ENCODE measurements around the gene EFCAB6.

EFCAB6 gene

DNA sequence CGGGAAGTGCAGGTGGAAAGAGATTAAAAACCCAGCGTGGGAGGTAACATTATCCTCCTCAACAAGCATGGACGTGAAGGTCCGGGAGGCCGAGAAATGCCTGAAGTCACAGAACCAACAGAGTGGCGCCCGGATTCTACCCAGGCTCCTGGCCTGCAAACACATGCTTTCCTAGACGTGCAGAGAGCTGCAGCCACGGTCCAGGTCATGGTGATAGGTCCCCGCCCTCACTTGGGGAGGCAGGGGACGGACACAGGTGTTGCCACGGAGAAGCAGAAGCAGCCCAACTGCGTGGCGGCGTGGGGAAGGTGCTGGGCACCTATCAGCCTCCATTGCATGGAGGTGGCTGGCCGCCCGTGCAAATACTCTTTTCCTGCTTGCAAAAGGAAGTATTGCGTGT is 251.5 kb downstream of the EFCAB6 start:
- no peak overlapping the region for H3K27ac ChIP-seq (ENCODE audit: low read depth, low read length)
- no peak overlapping the region for H3K9ac ChIP-seq (ENCODE audit: low read length)
- no peaks in the 10 kb centered on the region for H3K36me3 ChIP-seq (ENCODE audit: insufficient read depth, low read length)
- no peaks in the 10 kb centered on the region for H3K4me1 ChIP-seq (ENCODE audit: insufficient read depth, low read length)
- peaks cover 4% of the 10 kb centered on the region for H3K9me3 ChIP-seq (ENCODE audit: low read length)
- H3K4me3 ChIP-seq (ENCODE audit: low read depth in 1 of 2, low read length in 2 of 2), result no peak overlapping the region
- H3K27me3 ChIP-seq (ENCODE audit: control insufficient read depth in 1 of 2, insufficient read depth in 2 of 2, low read length in 2 of 2), result no peaks in the 10 kb centered on the region

DNA sequence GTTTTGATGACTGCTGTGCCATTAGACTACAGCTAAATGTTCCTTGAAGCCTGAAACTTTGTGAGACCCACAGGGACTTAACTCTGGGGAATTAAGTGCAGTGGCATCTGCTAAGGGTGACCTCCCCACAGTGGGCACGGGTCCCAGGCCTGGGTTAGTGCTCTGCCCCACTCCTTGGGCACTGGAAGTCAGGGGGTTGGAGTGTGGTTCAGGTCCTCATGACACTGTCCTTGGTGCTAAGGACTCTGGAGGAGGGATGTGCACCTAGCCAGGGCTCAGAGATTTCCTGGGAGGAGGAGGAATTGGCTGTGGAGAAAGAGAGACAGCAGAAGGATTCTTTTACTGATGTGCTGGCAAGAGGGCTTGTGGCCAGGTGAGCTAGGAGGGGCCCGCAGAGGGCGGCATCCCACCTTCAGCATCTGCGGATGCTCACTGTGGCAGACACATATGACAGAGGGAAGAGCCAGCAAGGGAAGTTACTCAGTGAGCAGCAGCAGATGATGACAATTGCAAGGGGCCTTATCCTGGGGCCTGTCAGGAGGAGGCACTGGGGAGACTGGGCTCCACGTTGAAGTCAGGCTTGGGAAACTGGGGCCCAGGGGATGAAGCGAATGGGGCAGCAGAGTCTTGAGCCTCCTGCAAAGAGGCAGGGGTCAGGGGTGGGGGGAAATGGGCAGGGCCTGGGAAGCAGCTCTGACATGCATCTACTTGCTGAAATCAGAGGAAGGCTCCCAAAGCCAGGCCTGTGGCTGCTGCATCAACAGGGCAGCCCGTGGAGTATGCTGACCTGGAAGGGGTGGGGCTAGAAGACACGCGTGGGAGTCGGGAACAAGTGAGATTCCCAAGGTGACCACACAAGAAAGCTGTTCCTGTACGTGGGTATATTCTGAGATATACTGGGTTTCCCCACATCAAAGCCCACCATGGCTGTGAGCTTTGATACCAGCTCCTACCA is 256.3 kb downstream of the EFCAB6 start:
- Histone ChIP-seq H3K9me3 (ENCODE audit: low read length) (peaks cover 4% of the 10 kb centered on the region), H3K9ac (ENCODE audit: low read length) (no peak overlapping the region), H3K36me3 (ENCODE audit: insufficient read depth, low read length) (no peaks in the 10 kb centered on the region), H3K27me3 (ENCODE audit: control insufficient read depth in 1 of 2, insufficient read depth in 2 of 2, low read length in 2 of 2) (no peaks in the 10 kb centered on the region), H3K27ac (ENCODE audit: low read depth, low read length) (no peak overlapping the region), H3K4me1 (ENCODE audit: insufficient read depth, low read length) (no peaks in the 10 kb centered on the region), H3K4me3 (ENCODE audit: low read depth in 1 of 2, low read length in 2 of 2) (no peak overlapping the region)

DNA sequence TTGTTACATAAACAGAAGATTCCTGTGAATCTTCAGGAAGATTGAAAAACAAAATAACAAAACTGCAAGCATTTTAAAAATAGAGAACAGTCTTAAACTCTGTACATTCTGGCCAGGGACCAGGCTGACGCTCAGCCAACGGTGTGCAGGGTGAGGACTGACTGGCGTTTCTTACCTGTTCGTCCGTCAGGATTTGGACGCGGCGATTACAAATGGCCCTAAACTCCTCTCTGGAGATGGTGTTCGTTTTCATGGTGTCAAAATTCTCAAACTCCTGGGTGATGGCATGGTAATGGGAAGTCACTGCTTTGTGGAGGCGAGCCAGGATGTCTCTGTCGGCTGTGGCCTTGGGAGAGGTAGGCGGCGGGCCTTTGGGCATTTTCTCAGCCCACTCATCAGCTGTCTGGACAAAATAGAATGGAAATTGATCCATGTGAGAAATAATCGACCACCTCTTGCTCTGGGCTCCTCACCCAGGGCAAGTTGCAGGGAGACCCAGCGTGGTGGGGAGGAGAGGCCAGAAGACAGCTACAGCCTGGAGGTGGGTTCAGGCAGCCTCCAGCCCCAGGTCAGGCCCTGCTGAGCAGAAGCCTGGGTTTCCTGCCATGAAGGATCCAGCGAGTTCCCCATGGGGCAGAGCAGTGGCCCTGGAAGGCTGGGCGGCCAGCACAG is 257.3 kb downstream of the EFCAB6 start:
- Histone ChIP-seq H3K27ac (ENCODE audit: low read depth, low read length) (no peak overlapping the region), H3K27me3 (ENCODE audit: control insufficient read depth in 1 of 2, insufficient read depth in 2 of 2, low read length in 2 of 2) (no peaks in the 10 kb centered on the region), H3K4me1 (ENCODE audit: insufficient read depth, low read length) (no peaks in the 10 kb centered on the region), H3K9ac (ENCODE audit: low read length) (no peak overlapping the region), H3K9me3 (ENCODE audit: low read length) (peaks cover 4% of the 10 kb centered on the region), H3K4me3 (ENCODE audit: low read depth in 1 of 2, low read length in 2 of 2) (no peak overlapping the region), H3K36me3 (ENCODE audit: insufficient read depth, low read length) (no peaks in the 10 kb centered on the region)

DNA sequence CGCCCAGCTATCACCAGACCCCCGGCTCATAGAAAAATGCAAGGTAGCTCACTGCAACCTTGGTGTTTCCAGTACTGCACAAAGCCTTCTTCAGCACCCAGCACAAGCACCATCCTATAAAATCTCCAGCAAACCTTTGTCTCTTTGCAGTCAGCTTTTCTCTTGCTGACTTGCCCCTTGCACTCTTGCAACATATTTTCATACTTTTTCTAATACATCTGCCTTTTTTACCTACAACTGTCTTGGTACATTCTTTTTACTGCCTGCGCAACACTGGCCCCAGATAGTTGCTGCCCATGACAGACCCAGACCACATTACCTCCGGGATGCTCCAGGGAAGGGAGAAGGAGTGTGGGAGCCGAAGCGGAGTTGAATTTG is 257.9 kb downstream of the EFCAB6 start:
- H3K27ac ChIP-seq (ENCODE audit: low read depth, low read length), result no peak overlapping the region
- H3K9me3 ChIP-seq (ENCODE audit: low read length), result peaks cover 4% of the 10 kb centered on the region
- no peaks in the 10 kb centered on the region for H3K27me3 ChIP-seq (ENCODE audit: control insufficient read depth in 1 of 2, insufficient read depth in 2 of 2, low read length in 2 of 2)
- H3K9ac ChIP-seq (ENCODE audit: low read length), result no peak overlapping the region
- no peaks in the 10 kb centered on the region for H3K4me1 ChIP-seq (ENCODE audit: insufficient read depth, low read length)
- no peak overlapping the region for H3K4me3 ChIP-seq (ENCODE audit: low read depth in 1 of 2, low read length in 2 of 2)
- no peaks in the 10 kb centered on the region for H3K36me3 ChIP-seq (ENCODE audit: insufficient read depth, low read length)

DNA sequence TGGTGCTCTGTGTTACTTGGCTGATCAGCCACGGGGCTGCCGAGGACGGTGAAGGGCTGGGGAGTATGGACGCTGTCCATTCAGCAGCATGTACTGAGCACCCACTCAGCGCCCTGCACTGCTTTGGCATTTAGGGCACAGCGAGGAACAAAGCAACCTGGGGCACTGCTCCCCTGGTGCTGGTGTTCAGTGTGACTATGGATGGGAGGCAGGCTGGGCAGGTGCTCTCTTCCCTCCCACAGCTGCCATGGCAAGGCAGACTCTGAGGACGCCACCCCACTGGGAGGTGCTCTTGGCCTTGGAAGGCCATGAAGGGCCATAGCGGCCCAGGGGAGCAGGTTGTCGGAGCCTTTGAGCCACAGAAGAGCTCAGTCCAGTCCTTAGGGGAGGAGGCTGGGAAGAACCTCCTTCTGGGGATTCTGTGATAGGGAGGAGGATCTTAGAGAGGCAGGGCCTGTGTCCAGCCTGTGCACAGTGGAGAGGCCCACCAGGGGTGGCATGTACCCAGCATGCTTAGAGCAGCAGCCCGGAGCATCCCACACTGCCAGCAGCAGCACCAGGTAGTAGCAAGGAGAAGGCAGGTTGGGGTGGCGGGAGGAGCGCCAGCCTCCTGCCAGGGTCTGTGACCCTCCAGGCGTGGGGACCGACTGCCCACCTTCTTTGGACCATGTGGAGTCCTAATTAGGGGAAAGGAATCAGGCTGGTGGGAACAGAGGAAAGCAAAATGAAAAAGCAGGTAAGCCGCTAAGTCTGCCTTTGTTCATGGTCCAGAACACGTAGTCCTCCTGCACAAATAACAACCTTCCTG is 258.4 kb downstream of the EFCAB6 start:
- no peaks in the 10 kb centered on the region for H3K36me3 ChIP-seq (ENCODE audit: insufficient read depth, low read length)
- H3K27ac ChIP-seq (ENCODE audit: low read depth, low read length), result no peak overlapping the region
- H3K27me3 ChIP-seq (ENCODE audit: control insufficient read depth in 1 of 2, insufficient read depth in 2 of 2, low read length in 2 of 2), result no peaks in the 10 kb centered on the region
- H3K9me3 ChIP-seq (ENCODE audit: low read length), result peaks cover 4% of the 10 kb centered on the region
- no peak overlapping the region for H3K4me3 ChIP-seq (ENCODE audit: low read depth in 1 of 2, low read length in 2 of 2)
- H3K9ac ChIP-seq (ENCODE audit: low read length), result no peak overlapping the region
- no peaks in the 10 kb centered on the region for H3K4me1 ChIP-seq (ENCODE audit: insufficient read depth, low read length)

DNA sequence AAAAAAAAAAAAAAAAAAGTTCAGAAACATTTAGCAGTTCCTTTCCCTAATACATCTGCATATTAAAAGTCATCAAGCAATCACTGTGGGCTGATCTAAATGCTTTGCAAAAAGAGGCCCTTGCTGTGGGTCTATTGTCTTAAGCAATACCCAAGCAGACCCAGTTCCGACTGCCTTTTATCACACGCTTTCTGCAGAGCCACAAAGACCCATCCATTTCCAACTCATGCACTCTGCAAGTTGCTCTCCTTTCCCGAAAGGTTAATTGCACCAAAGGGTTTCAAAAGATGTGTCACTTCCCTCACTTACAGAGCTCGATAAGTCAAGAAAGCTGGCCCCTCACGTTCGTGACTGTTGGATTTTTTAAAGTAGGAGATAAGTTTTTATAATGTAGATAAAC is 261.4 kb downstream of the EFCAB6 start:
- Histone ChIP-seq H3K9me3 (ENCODE audit: low read length) (no peaks in the 10 kb centered on the region), H3K4me1 (ENCODE audit: insufficient read depth, low read length) (no peaks in the 10 kb centered on the region), H3K4me3 (ENCODE audit: low read depth in 1 of 2, low read length in 2 of 2) (no peak overlapping the region), H3K36me3 (ENCODE audit: insufficient read depth, low read length) (no peaks in the 10 kb centered on the region), H3K9ac (ENCODE audit: low read length) (no peak overlapping the region), H3K27ac (ENCODE audit: low read depth, low read length) (no peak overlapping the region), H3K27me3 (ENCODE audit: control insufficient read depth in 1 of 2, insufficient read depth in 2 of 2, low read length in 2 of 2) (no peaks in the 10 kb centered on the region)

DNA sequence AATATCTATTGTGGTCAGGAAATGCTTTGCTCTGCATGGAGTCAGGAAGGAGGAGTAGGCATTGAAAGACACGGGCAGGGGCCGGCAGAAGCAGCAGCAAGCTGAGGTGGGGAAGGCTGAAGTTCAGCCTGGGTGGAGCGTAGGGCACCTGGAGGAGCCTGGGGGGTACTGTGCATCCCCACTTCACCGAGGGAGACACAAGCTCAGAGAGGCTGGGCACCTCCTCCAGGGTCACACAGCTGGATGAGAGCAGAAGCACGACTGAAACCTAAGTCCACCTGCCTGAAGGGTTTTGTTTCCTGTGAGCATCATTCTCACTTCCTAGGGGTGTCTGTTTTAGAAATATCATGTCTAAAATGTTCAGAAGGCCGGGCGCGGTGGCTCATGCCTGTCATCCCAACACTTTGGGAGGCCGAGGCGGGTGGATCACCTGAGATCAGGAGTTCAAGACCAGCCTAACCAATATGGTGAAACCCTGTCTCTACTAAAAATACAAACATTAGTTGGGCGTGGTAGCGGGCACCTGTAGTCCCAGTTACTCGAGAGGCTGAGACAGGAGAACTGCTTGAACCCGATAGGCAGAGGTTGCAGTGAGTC is 262.0 kb downstream of the EFCAB6 start:
- Histone ChIP-seq H3K27ac (ENCODE audit: low read depth, low read length) (no peak overlapping the region), H3K4me1 (ENCODE audit: insufficient read depth, low read length) (no peaks in the 10 kb centered on the region), H3K9ac (ENCODE audit: low read length) (no peak overlapping the region), H3K36me3 (ENCODE audit: insufficient read depth, low read length) (no peaks in the 10 kb centered on the region), H3K27me3 (ENCODE audit: control insufficient read depth in 1 of 2, insufficient read depth in 2 of 2, low read length in 2 of 2) (no peaks in the 10 kb centered on the region), H3K9me3 (ENCODE audit: low read length) (no peaks in the 10 kb centered on the region), H3K4me3 (ENCODE audit: low read depth in 1 of 2, low read length in 2 of 2) (no peak overlapping the region)

DNA sequence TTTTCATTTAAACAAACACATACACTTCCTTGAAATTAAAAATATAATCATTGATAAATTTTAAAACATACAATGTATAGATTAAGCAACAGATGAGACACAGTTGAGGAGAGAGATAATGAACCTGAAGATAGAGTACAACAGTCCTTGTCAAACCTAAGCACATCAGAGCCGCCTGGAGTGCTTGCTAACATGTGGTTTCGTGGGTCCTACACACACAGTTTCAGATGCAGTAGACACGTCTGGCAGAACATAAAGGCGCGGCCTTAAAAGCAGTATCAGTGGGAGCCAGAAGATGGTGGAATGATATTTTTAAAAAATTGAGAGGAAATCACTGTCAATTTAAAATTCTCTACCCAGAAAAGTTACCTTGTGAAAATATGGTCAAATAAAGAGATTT is 265.9 kb downstream of the EFCAB6 start:
- Histone ChIP-seq H3K27ac (ENCODE audit: low read depth, low read length) (no peak overlapping the region), H3K4me3 (ENCODE audit: low read depth in 1 of 2, low read length in 2 of 2) (no peak overlapping the region), H3K9ac (ENCODE audit: low read length) (no peak overlapping the region), H3K9me3 (ENCODE audit: low read length) (no peaks in the 10 kb centered on the region), H3K36me3 (ENCODE audit: insufficient read depth, low read length) (no peaks in the 10 kb centered on the region), H3K4me1 (ENCODE audit: insufficient read depth, low read length) (no peaks in the 10 kb centered on the region), H3K27me3 (ENCODE audit: control insufficient read depth in 1 of 2, insufficient read depth in 2 of 2, low read length in 2 of 2) (no peaks in the 10 kb centered on the region)

DNA sequence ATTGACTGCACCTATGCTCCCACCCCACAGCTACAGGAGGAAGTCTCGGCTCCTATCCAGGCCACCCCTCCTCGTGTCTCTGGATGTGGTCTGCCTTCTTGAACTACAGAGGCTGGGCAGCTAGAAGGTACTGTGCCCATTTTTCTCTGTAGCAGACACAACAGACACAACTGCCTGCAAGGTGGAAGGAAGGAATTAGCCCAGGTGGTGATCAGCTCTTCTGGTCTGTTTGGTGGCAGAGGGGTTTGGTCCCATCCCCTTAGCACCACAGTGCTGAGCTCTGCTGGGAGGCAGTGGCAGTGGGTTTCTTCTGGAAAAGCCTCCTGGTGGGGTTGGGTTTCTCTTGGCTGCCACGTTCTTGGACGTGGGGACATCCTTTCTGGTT is 267.8 kb downstream of the EFCAB6 start:
- no peak overlapping the region for H3K9ac ChIP-seq (ENCODE audit: low read length)
- H3K36me3 ChIP-seq (ENCODE audit: insufficient read depth, low read length), result no peaks in the 10 kb centered on the region
- no peaks in the 10 kb centered on the region for H3K27me3 ChIP-seq (ENCODE audit: control insufficient read depth in 1 of 2, insufficient read depth in 2 of 2, low read length in 2 of 2)
- H3K4me1 ChIP-seq (ENCODE audit: insufficient read depth, low read length), result no peaks in the 10 kb centered on the region
- no peak overlapping the region for H3K27ac ChIP-seq (ENCODE audit: low read depth, low read length)
- H3K4me3 ChIP-seq (ENCODE audit: low read depth in 1 of 2, low read length in 2 of 2), result no peak overlapping the region
- no peaks in the 10 kb centered on the region for H3K9me3 ChIP-seq (ENCODE audit: low read length)

DNA sequence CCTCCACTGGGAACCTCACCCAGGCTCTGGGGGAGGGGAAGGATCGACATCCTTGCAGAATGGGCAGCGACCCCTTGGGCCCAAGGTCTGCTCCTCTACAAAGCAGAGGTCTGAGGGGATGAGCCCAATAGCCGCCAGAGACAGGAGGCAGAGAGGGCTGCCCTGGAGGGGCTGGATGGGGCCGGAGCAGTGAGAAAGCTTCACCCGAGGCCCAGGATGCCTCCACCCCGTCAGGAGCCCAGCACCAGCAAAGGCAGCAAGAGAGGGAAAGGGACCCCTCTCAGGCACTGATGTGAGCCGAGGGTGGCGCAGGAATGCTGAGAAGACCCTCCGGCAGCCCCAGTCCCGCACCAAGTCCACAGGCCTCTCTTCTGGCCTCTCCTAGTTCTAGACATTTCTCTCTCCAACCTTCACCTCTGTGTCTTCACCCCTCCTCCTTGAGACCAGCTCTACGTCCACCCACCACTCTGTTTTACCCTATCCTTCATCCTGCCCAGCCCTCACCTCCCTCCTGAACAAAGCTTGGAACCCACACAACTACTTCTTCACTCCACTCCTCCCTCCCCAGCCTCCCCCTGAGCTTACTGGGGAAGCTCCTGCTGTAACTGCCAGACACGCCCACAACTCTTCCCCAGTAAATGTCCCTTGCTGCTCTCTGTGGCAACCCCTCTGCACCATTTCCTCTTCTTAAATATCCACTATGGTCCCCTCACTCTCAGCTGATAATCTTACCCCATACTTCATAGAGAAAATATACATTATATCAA is 268.4 kb downstream of the EFCAB6 start:
- Histone ChIP-seq H3K9me3 (ENCODE audit: low read length) (no peaks in the 10 kb centered on the region), H3K4me1 (ENCODE audit: insufficient read depth, low read length) (no peaks in the 10 kb centered on the region), H3K27ac (ENCODE audit: low read depth, low read length) (no peak overlapping the region)

More for the DNA sequence above, 268.4 kb downstream of the EFCAB6 start:
- H3K36me3 ChIP-seq (ENCODE audit: insufficient read depth, low read length), result no peaks in the 10 kb centered on the region
- no peaks in the 10 kb centered on the region for H3K27me3 ChIP-seq (ENCODE audit: control insufficient read depth in 1 of 2, insufficient read depth in 2 of 2, low read length in 2 of 2)
- H3K9ac ChIP-seq (ENCODE audit: low read length), result no peak overlapping the region
- H3K4me3 ChIP-seq (ENCODE audit: low read depth in 1 of 2, low read length in 2 of 2), result no peak overlapping the region
